Occipital lobe (tissue), 2 donors: ENCODE measurements around the gene EIF4G3. TPM values are rescaled to one million over a fixed set of nuclear protein-coding genes. Genes with fewer than 3 reads are reported as not detected.
A peak's percentile ranks its signal among the peaks of the same experiment; 100 is the strongest.
"Not testable (repeated sequence)": the region's sequence is repeated elsewhere in the genome, so short reads cannot be mapped to it uniquely, and the experiment has no call there.

Experiments
- DNase-seq: peaks from one replicate; lab custom pipeline; 2025; lab: John Stamatoyannopoulos, UW
- total RNA-seq: library from RNA; depleted of rRNA; stranded (reverse); fragments of >200 nt; gene quantifications from one replicate; pipeline ENCODE4 v1.2.3, GENCODE V29; 2014

Gene EIF4G3, protein sequence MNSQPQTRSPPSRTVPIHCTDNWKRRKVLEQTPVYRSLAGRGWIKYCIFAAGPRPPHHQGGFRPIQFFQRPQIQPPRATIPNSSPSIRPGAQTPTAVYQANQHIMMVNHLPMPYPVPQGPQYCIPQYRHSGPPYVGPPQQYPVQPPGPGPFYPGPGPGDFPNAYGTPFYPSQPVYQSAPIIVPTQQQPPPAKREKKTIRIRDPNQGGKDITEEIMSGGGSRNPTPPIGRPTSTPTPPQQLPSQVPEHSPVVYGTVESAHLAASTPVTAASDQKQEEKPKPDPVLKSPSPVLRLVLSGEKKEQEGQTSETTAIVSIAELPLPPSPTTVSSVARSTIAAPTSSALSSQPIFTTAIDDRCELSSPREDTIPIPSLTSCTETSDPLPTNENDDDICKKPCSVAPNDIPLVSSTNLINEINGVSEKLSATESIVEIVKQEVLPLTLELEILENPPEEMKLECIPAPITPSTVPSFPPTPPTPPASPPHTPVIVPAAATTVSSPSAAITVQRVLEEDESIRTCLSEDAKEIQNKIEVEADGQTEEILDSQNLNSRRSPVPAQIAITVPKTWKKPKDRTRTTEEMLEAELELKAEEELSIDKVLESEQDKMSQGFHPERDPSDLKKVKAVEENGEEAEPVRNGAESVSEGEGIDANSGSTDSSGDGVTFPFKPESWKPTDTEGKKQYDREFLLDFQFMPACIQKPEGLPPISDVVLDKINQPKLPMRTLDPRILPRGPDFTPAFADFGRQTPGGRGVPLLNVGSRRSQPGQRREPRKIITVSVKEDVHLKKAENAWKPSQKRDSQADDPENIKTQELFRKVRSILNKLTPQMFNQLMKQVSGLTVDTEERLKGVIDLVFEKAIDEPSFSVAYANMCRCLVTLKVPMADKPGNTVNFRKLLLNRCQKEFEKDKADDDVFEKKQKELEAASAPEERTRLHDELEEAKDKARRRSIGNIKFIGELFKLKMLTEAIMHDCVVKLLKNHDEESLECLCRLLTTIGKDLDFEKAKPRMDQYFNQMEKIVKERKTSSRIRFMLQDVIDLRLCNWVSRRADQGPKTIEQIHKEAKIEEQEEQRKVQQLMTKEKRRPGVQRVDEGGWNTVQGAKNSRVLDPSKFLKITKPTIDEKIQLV (N-terminal part only)
- 47.4 TPM for total RNA-seq

DNA sequence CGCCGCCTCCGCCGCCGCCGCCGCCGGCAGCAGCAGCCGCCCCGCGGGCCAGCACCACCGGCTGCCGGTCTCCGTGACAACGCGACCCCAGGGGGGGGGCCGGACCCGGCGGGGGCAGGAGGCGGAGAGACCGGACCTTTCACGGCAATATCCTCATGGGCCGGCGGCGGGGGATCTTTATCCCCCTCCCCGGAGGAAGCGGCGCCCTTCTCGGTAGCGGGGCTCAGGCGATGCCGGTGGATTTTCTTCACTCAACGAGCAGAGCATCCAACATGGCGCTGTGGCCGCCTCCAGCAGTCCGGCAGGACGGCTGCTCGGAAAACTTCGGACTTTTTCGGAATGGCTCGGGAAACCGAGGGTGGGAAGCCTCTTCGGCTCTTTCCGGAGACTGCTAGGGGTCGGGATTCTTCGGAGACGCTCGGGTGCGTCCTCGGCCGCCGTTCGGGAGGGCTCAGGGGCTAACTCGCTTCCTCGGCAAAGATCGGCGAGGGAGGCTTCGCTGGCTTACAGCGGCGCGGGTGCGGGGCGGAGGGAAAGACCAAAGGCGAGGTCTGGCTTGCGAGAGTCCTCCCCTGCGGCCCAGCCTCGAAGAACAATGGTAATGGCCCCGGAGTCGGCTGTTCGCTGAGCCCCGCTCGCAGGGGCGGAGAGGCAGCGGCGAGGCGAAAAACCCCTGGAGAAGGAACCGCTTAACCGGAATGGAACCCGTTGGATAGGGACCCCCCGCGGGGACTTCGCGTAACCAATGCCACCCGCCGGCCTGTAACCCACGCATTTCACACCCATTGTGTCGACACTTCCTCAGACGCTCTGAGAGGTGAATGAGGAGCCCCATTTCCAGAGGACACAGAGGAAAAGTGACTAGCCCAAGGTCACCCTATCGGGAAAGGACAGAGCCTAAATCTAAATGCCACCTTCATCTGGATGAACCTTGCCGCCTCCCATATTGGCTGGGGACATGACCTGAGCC is at the start of gene EIF4G3:
Gene EIF4G3, minus strand, starts transcription at position 312 of the 970 bp plus-strand sequence. CDS start 174,155 bp downstream, outside the sequence.
- peak; percentile 98 for DNase-seq

DNA sequence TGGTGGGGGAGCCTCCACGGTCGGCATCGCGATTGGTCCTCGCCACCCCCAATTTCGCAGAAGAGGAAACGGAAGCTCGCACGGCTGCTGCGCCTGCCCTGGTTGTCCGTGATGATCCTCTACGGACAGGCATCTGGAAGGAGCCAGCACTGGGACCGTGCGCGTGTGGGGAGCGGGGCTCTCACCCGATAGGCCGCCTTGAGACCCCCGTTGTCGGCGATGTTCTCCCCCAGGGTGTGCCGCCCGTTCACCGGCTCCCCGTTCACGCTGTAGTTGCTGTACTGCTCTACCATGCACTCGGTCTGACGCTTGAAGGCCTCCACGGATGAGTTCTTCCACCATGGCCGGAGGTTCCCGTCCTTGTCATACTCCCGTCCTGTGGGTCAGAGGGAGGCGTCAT is 48.4 kb upstream of the EIF4G3 start:
- no peak for DNase-seq

DNA sequence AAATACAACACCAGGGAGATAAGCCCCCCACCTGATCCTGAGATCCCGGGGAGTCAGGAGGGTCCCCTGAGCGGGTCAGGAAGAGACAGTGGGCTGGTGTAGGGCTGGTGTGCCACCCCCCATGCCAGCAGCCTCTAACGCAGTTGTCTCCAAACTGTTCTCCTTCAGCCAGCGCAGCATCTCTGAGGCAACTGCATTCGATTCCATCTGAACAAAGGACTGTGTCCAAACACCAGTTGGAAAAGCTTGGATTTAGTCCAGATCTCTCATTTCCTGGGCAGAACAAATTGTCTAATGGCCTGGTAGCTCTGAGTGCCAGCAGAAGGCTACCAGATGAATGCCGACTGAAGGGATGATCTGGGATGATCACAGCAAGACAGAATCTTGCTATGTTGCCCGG is 44.1 kb upstream of the EIF4G3 start:
- DNase-seq: no peak

DNA sequence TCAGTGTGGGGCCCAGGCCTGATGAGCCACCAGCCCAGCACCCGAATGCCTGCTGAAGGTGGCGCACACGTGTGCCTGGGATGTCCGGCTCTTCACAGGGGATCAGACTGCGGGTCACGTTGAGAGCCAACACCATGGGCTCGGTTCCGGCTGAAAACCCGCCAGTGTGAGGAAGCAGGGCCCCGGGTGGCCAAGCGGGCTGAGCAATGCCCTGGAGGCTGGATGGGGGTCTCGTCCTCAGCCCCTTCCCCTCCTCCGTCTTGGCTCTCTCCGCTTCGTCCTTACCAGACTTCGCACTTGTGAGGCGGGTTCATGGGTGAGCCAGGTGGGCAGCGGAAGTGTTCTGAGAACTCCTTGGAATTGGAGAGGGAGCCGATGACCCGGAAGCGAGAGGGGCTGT is 43.0 kb upstream of the EIF4G3 start:
- DNase-seq: no peak

DNA sequence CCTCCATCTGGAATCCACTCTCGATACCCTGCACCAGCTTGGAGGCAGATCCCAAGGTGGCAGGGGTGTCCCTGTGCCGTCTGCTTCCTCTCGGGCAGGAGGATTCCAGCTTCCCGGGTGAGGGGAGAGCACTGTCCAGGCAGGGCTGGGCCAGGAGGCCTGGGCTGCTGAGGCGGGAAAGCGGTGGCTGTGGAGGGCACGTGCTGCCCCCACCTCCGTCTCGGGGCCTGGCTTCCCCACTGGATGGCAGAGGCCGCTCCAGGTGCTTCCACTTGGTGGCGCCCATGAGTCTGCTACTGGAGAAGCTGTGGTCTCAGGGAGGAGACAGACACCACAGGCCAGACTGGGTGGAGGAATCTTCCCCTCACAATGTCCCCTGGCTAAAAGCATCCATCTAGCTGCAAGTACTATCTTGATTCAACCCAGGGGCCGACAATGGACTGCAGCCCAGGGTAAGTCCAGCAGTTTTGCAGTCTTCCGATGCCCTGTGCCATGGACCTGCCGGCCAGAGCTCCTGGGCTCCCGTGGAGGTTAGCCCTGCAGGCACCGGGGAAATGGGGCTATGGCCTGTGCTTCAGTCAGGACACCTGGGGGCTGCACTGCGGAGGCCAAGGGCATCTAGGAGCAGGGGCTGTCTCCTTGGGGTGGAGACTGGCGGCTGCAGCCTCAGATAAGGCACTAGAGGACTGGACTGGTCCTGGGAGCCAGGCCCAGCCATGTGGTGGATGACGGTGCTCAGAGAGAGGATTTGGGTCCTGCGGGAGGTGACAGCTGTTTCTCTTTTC is 41.3 kb upstream of the EIF4G3 start:
- peak; percentile 19 for DNase-seq

DNA sequence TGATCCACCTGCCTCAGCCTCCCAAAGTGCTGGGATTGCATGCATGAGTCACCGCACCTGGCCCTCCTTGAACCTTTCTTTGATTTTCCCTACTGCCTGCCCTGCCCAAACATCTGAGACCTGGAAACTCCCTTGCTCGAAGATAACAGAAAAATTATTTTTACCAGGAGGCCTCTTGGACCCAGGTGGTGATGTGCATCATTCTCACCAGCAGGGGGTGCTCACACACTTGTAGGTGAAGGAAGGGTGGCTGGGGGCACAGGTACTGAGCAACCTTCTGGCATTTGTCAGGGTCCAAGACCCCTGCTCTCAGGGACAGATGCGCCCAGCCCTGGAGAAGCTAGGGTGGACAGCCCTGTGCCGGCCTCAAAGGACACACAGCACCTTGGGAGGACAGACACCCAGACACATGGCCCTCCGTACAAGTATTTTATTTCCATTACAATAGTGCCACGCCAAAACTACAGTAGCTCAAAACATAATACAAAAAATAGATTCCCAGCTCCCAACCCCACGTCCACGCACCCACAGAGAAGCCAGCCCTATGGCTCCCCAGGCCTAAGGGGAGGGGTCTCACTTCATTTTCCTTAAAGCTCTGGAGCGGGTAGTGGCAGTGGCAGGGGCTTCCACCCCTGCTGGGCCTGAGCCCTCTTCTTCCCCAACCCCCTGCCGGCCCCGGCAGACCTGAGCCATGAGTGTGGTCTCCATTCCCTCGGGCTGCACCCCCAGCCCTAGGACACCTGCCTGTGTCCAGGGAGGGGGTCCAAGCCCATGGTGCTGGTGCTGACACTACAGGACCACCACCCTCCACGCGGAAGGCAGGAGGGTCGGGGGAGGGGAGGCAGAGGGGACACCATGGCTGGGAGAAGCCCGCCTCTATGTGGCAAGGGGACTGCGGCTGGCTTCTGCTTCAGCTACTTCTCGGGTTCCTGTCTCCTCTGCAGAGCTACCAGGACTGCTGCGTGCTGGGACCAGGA is 40.4 kb upstream of the EIF4G3 start:
- DNase-seq: no peak

DNA sequence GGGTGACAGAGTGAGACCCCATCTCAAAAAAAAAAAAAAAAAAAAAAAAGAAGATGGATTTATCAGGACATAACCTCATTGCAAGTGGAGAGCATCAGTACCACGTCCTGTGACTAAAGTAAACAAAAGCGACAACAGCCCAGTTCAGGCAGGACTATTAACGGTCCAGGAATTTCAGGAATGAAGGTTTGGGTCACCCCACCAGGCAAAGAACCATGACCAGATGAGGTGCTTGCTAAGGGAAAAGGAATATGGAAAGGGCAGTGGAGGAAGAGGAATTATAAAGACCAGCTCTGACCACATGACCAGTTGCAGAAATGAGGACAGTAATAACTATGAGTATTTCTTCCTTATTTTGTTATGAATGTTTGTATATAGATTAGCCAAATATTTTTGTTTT is 35.4 kb upstream of the EIF4G3 start:
- DNase-seq: no peak

DNA sequence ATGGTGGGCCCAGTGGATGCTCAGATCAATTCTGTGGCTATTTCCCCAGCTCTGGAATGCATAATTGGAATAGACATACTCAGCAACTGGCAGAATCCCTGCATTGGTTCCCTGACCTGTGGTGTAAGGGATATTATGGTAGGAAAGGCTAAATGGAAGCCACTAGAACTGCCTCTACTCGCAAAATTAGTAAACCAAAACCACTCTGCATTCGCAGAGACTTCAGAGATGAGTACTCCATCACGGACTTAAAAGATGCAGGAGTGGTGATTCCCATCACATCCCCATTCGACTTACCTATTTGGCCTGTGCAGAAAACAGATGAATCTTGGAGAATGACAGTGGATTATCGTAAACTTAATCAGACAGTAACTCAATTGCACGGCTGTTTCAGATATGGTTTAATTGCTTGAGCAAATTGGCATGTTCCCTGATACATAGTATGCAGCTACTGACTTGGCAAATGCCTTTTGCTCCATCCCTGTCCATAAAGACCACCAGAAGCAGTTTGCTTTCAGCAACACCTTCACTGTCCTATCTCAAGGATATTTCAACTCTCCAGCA is 31.5 kb upstream of the EIF4G3 start:
- DNase-seq: not testable (repeated sequence)

DNA sequence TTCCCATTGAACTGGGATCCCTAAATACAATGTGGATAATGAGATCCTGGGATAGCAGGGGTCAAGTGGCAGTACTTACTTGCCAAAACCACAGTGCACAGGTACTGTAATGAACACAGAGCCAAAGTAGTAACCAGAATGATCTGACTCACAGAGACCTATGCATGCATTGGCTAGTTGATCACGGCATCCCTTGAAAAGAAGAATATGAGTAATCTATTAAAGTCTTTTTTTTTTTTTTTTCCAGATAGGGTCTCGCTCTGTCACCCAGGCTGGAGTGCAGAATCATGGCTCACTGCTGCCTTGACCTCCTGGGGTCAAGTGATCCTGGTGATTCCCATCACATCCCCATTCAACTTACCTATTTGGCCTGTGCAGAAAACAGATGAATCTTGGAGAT is 29.4 kb upstream of the EIF4G3 start:
- no peak for DNase-seq

DNA sequence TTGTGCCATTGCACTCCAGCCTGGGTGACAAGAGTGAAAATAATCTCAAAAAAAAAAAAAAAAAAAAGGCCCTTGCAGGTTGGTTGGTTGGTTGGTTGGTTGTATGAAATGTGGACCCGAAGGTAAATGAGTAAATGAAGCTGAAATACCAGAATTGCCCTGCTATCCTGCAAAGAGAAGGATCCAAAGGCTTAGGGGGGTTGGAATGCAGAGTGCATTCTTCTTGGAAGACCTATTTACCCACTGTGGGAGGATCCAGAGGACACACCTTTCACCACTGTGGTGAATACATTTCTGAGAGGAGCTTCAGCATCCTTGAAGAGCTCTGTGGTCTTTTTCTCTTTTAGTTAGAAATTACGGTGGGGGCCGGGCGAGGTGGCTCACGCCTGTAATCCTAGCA is 28.7 kb upstream of the EIF4G3 start:
- DNase-seq: no peak

DNA sequence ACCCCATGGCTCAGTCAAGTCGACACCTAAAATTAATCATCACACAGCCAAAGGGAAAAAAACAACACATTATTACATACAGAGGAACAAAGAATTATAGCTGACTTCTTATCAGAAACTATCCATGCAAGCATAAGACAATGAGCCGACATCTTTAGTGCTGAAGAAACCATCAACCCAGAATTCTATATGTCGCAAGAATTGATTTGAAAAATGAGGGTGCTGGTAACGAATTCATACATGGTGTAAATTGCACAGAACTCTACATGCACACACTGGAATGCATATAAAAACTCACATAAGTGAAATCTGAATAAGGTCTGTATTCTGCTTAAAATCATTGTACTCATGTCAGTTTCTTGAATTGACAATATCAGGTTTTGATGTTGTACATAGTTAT is 25.0 kb upstream of the EIF4G3 start:
- no peak for DNase-seq

DNA sequence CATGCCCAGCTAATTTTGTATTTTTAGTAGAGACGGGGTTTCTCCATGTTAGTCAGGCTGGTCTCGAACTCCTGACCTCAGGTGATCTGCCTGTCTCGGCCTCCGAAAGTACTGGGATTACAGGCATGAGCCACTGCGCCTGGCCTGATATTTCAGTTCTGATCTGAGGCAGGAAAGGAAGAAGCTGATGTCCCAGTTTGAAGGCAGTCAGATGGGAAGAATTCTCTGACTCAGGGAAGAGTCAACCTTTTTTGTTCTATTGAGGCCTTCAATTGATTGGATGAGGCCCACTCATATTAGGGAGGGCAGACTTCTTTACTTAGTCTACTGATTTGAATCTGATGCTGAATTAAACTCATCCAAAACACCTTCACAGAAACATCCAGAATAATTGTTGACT is 24.5 kb upstream of the EIF4G3 start:
- DNase-seq: not testable (repeated sequence)

DNA sequence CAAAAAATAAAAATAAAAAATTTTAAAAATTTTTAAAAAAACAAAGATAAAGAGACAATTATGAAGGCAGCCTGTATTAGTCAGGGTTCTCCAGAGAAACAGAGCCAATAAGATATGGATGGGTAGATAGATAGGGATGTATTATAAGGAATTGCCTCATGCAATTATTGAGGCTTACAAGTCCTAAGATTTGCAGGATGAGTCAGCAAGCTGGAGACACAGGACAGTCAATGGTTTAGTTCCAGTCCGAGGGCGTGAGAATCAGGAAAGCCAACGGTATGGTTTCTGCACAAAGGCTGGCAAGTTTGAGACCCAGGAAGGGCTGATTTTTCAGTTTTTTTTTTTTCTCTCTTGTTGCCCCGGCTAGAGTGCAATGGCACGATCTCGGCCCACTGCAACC is 24.1 kb upstream of the EIF4G3 start:
- DNase-seq: no peak

DNA sequence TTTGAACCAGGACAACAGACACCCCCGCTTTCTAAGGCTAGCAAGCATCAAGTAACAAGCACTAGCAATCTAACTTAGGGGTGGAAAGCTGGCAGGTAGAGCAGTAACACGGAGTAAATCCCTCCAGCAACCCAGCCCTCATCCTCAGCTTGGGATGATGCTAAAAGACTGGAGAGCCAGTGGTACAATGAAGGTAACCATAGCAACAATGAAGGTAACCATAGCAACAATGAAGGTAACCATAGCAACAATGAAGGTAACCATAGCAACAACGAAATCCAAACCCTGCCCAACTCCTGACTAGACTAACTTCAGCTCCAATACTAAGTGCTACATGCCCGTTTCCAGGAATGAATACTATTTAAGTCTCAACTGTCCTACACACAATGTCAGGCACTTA is 22.2 kb upstream of the EIF4G3 start:
- DNase-seq: no peak

DNA sequence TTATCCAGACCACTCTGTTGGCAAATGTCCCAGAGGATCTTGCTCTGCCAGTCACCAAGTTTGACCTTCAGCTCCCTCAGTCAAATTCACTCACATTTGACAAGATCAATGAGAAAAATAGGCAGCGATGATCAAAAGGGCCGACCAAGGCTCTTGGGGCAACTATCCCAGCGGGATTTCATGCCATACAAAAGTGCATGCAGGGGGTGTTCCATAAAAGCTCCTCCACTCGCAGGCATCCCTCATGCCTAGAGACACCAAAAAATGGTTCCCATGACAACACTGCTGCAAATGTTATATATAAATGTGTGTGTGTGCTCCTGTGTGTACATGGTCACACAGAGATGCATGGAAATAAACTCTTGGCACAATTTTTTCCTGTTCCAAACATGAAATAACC is 16.2 kb upstream of the EIF4G3 start:
- DNase-seq: no peak

DNA sequence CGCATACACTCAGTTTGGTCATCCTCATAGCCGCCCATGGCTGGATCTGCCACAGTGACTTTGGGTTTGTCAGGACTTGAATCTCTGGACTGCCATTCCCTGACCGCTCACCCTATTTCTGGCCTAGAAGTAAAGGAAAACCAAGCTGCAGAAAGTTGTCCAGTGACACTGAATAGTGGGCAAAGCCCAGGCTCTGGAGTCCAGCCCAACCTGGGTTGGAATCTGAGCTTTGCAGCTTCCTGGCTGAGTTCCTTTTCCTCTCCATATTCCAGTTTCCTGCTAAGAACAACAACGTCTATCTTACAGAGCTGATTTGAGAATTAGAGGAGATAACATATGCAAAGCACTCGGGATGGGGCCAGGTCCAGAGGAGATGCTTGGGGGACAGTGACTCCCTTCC is 15.6 kb upstream of the EIF4G3 start:
- no peak for DNase-seq

DNA sequence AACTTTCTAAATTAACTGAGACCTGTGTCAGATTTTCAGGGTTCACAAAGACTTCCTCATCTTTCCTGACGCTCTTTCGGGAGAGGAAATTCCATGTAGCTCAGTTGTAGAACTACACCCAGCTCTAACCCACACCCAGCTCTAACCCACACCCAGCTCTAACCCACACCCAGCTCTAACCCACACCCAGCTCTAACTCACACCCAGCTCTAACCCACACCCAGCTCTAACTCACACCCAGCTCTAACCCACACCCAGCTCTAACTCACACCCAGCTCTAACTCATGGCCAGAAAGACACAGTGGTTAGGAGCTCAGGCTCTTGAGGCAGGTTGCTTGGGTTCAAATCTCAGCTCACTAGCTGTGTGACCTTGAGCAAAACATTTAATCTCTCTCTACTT is 14.1 kb upstream of the EIF4G3 start:
- DNase-seq: not testable (repeated sequence)

DNA sequence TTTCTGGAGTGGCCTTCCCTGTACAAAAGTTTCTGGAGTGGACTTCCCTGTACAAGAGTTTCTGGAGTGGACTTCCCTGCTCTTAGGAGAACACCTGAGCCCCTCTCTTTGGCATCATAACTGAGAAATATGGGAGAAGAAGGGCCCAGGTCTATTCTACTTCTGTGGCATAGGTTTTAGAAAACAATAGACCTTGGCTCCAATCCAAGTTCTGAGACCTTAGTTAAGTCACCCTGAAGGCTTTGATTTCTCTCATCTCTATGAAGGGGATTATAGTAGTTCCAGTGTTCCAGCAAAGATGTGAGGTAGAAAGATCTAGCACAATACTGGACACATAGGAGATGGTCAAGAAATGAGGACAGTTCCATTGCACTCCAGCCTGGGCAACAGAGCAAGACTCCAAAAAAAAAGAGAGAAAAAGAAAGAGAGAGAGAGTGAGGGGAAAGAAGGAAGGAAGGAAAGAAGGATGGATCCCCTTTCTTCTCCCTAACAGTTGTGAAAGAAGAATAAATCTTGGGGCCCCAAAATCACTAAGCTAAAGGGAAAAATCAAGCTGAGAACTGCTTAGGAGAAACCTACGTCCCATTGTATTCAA is 13.3 kb upstream of the EIF4G3 start:
- DNase-seq: no peak
